ENCODE data around the gene FRMD8.

- TF ChIP-seq CTCF (conservative IDR thresholded peaks at IDR 0.05; ENCODE audit: low read depth, low read length) (no peak), EZH2 (IDR thresholded peaks at IDR 0.05; ENCODE audit: low read length, unreplicated experiment) (no peak)
These were observed 22.7 kb upstream of the FRMD8 start for GRCh38 chr11:65363770-65364169.
